K562 (cell line): ENCODE data around the gene CALR3. TPM values are rescaled to one million over a fixed set of nuclear protein-coding genes. Genes with fewer than 3 reads are reported as not detected.
A peak's percentile ranks its signal among the peaks of the same experiment; 100 is the strongest.
"Not testable (repeated sequence)": the region's sequence is repeated elsewhere in the genome, so short reads cannot be mapped to it uniquely, and the experiment has no call there.

Experiments used
- ATAC-seq: fragments of 200-7000 bp; cut with Tn5 transposase; 3 replicates; pipeline ENCODE4 v1.9.1; 2020; ENCODE audit warnings: moderate library complexity
- BruUV-seq: library from RNA; stranded (reverse); fragments of 400-500 nt; replicated peaks from 2 replicates; lab custom pipeline; 2021; lab: Mats Ljungman, UMichigan
- CTCF ChIA-PET: fragments of 300-600 bp; formaldehyde crosslinking; extraction: SDS; loops from one replicate; lab custom pipeline; 2021; ENCODE audit warnings: low intra/inter-chr PET ratio; lab: Yijun Ruan, JAX
- POLR2A ChIA-PET: fragments of 300-600, 350-650 bp; sonication (Branson Sonifier 250); formaldehyde crosslinking; extraction: SDS; loops from one replicate; lab custom pipeline; 2021; ENCODE audit warnings: antibody characterized with exemption, inconsistent platforms; lab: Yijun Ruan, JAX
- DNase-seq, 4 experiments: peaks; one replicate each; pipeline versions ENCODE4 v3.0.0 to v3.0.0-alpha.2; 2011 to 2018; ENCODE audit warnings: low spot score in 3 of 4, mixed read lengths in 3 of 4; ENCODE audit errors: extremely low read depth in 1 of 4
- FAIRE-seq: peaks from 2 replicates; lab custom pipeline; 2011; peaks lifted over from hg19 to GRCh38; lab: Jason Lieb, UNC
- H2AFZ ChIP-seq: 2 replicates; pipeline ENCODE4 v1.6.0; 2011; ENCODE audit warnings: low read depth, low read length, control low read depth, inconsistent platforms
- H3K27ac ChIP-seq: fragments of 200-600 bp; 3 replicates; pipeline ENCODE4 v1.8.0; 2011; ENCODE audit warnings: low read depth, mild to moderate bottlenecking, control low read depth, inconsistent platforms, low read length, moderate library complexity, mixed read lengths; ENCODE audit errors: extremely low read depth
- H3K27me3 ChIP-seq, 2 experiments: fragments of 300-600 bp in 1 of 2; 2 replicates in 1 of 2; 3 replicates in 1 of 2; pipeline versions ENCODE4 v1.6.0 to v1.8.0; 2011; ENCODE audit warnings: inconsistent platforms in 2 of 2, low read length in 2 of 2, mild to moderate bottlenecking in 1 of 2, mixed read lengths in 1 of 2, moderate library complexity in 1 of 2; ENCODE audit not compliant: control insufficient read depth in 2 of 2, insufficient read depth in 2 of 2
- H3K36me3 ChIP-seq: fragments of 300-600 bp; 3 replicates; pipeline ENCODE4 v1.8.0; 2011; ENCODE audit warnings: mild to moderate bottlenecking, low read length, inconsistent platforms; ENCODE audit not compliant: control insufficient read depth, insufficient read depth
- H3K4me1 ChIP-seq, 2 experiments: fragments of 200-600 bp in 1 of 2; replicated peaks in 1 of 2; 2 replicates in 1 of 2; 3 replicates in 1 of 2; pipeline versions ENCODE4 v1.5.1 to v1.8.0; 2011; ENCODE audit warnings: inconsistent platforms in 2 of 2, low read length in 2 of 2, mild to moderate bottlenecking in 1 of 2, mixed read lengths in 1 of 2, moderate library complexity in 1 of 2; ENCODE audit not compliant: control insufficient read depth in 2 of 2, insufficient read depth in 2 of 2
- H3K4me2 ChIP-seq: 2 replicates; pipeline ENCODE4 v1.6.1; 2011; ENCODE audit warnings: low read length, control low read depth, inconsistent platforms, mixed read lengths; ENCODE audit not compliant: insufficient read depth
- H3K4me3 ChIP-seq: fragments of 200-600 bp; sonication (generic), shearing (Covaris generic); 2 replicates; pipeline ENCODE4 v1.5.1; 2016; ENCODE audit warnings: control low read depth, inconsistent platforms
- H3K79me2 ChIP-seq: fragments of 200-600 bp; 3 replicates; pipeline ENCODE4 v1.8.0; 2011; ENCODE audit warnings: low read length, inconsistent platforms; ENCODE audit not compliant: control insufficient read depth, insufficient read depth
- H3K9ac ChIP-seq, 2 experiments: 2 replicates each; pipeline versions ENCODE4 v1.6.0 to v1.6.1; 2011; ENCODE audit warnings: low read depth in 2 of 2, low read length in 2 of 2, control low read depth in 1 of 2, inconsistent platforms in 1 of 2, mild to moderate bottlenecking in 1 of 2, mixed read lengths in 1 of 2; ENCODE audit not compliant: insufficient read depth in 1 of 2
- H3K9me1 ChIP-seq: one replicate; pipeline ENCODE4 v1.6.0; 2011; ENCODE audit warnings: inconsistent platforms, mild to moderate bottlenecking, low read length, moderate library complexity; ENCODE audit not compliant: control insufficient read depth, insufficient read depth
- H3K9me3 ChIP-seq: replicated peaks from 2 replicates; pipeline ENCODE4 v1.5.1; 2011; ENCODE audit warnings: low read depth, low read length, inconsistent platforms; ENCODE audit not compliant: control insufficient read depth, insufficient read depth
- H4K20me1 ChIP-seq: replicated peaks from 2 replicates; pipeline ENCODE4 v1.6.1; 2011; ENCODE audit warnings: low read length, inconsistent platforms, mixed read lengths; ENCODE audit not compliant: control insufficient read depth, insufficient read depth
- DPF2 ChIP-seq: fragments of 450-650 bp; IDR thresholded peaks from 2 replicates; pipeline ENCODE4 v1.6.1; 2016
- HDAC1 ChIP-seq, 2 experiments: fragments of 450-650 bp; IDR thresholded peaks; 2 replicates each; pipeline ENCODE4 v1.6.1; 2016 to 2017; ENCODE audit warnings: inconsistent platforms in 1 of 2, mild to moderate bottlenecking in 1 of 2, moderate library complexity in 1 of 2
- L3MBTL2 ChIP-seq: fragments of 450-650 bp; IDR thresholded peaks from 2 replicates; pipeline ENCODE4 v1.6.1; 2016; ENCODE audit warnings: mild to moderate bottlenecking, moderate library complexity
- SOX6 ChIP-seq: fragments of 450-650 bp; IDR thresholded peaks from 2 replicates; pipeline ENCODE4 v1.6.1; 2014; ENCODE audit warnings: mild to moderate bottlenecking
- SP1 ChIP-seq: sonication (generic); formaldehyde crosslinking; IDR thresholded peaks from 2 replicates; pipeline ENCODE4 v1.8.1; 2022; ENCODE audit warnings: mild to moderate bottlenecking, missing genetic modification reagents
- TSHZ1 ChIP-seq: fragments of 250-450 bp; sonication (Bioruptor Pico); IDR thresholded peaks from 2 replicates; pipeline ENCODE4 v1.4.0; 2020; ENCODE audit warnings: mild to moderate bottlenecking, moderate library complexity
- ZBTB7A ChIP-seq: IDR thresholded peaks from 2 replicates; pipeline ENCODE4 v1.6.1; 2011; ENCODE audit warnings: low read depth, mild to moderate bottlenecking, low read length, moderate library complexity, borderline replicate concordance; ENCODE audit not compliant: control insufficient read depth
- ZNF121 ChIP-seq: sonication (generic); formaldehyde crosslinking; conservative IDR thresholded peaks from 2 replicates; pipeline ENCODE4 v1.8.0; 2022; ENCODE audit warnings: missing genetic modification reagents
- ZSCAN32 ChIP-seq: fragments of 450-650 bp; formaldehyde crosslinking; IDR thresholded peaks from 2 replicates; pipeline ENCODE4 v1.4.0; 2020; ENCODE audit warnings: mild to moderate bottlenecking, moderate library complexity
- WGBS: fragments of 100-300 bp; shearing (Covaris generic); methylation state at CpG from one replicate; pipeline ENCODE4 v1.1.6; 2016; ENCODE audit warnings: low coverage, mixed read lengths; ENCODE audit not compliant: insufficient coverage; ENCODE audit errors: missing lambda C conversion rate; 5-methylcytosine and 5-hydroxymethylcytosine counted together
- in situ Hi-C: fragments of 300-500 bp; cut with MboI; formaldehyde crosslinking; loops from 4 replicates; pipeline ENCODE4 v1.15.0; 2018; ENCODE audit warnings: inconsistent platforms, mixed read lengths
- intact Hi-C: fragments of 100-400 bp; cut with micrococcal nuclease; formaldehyde crosslinking; loops from 2 replicates; pipeline ENCODE4 v1.14.2; 2022
- polyA plus RNA-seq, 8 experiments: library from polyadenylated mRNA; depleted of rRNA in 4 of 8; stranded (reverse) in 5 of 8; unstranded in 3 of 8; fragments of >200 nt; fragmentation: Nextera tagmentation in 2 of 8; fragmentation: Illumina TruSeq in 1 of 8; extraction: Ambion mirVana in 2 of 8; extraction: Trizol in 1 of 8; gene quantifications; 2 replicates each; pipeline versions ENCODE4 v1.2.1 to v1.2.3, GENCODE V29; 2011 to 2014; ENCODE audit warnings: inconsistent platforms in 1 of 8, missing spikeins in 1 of 8
- total RNA-seq, 7 experiments: library from RNA; depleted of rRNA in 6 of 7; stranded (reverse); fragments of >200 nt in 6 of 7; fragmentation: Illumina TruSeq in 2 of 7; extraction: Trizol in 2 of 7; gene quantifications; 2 replicates each; pipeline versions ENCODE4 v1.2.1 to v1.2.3, GENCODE V29; 2011 to 2021; ENCODE audit warnings: low replicate concordance in 1 of 7

CALR3 gene
- total and polyA plus RNA-seq, 9 of the 15 experiments (the other 6 are each of a cell fraction or from before 2014, with no cell fraction given), result 0.15 to 0.41 (median 0.22) TPM; not detected in 4

DNA sequence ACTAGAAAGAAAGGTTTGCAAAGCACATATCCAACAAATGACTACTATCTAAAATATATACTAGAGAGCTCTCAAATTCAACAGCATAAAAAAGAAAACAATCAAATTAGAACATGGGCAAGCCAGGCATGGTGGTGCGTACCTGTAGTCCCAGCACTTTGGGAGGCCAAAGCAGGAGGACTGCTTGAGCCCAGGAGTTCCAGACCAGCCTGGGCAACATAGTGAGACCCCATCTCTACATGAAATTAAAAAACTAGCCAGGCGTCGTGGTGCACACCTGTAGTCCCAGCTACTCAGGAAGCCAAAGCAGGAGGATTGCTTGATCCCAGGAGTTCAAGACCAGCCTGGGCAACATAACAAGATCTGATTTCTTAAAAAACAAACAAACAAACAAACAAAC is 47.1 kb downstream of the CALR3 start:
- H3K27me3 ChIP-seq, CTCF ChIA-PET, H3K9me3 ChIP-seq, H3K27ac ChIP-seq, H3K4me2 ChIP-seq, BruUV-seq, H3K9ac ChIP-seq, ATAC-seq, H3K36me3 ChIP-seq, DNase-seq, H3K9me1 ChIP-seq, H2AFZ ChIP-seq, FAIRE-seq, in situ Hi-C loops, H3K4me3 ChIP-seq: not testable (repeated sequence)
- Histone ChIP-seq H3K4me1 (peaks cover 15% of the 10 kb centered on the region in 2 experiments; a peak in 4 of 5 replicates), H3K79me2 (peaks cover 63% of the 10 kb centered on the region), H4K20me1 (peaks cover 16% of the 10 kb centered on the region; the same call in 1 of the 2 replicates)
- peak; percentile 85 for TF ChIP-seq ZNF121 (CRISPR knock-in tag)
- intact Hi-C loops, result loop anchor here (5.0 kb wide), 1 partner anchor 48 kb away; the partner anchor contains the start of genes C19orf44 and CALR3
- POLR2A ChIA-PET, result interaction anchor here (0.6 to 1.0 kb wide), 2 partner anchors 9 to 871 kb away, joined by 3 to 5 read pairs; no protein-coding TSS in a partner anchor
- 96% methylated on average over 3 of the region's 3 CpGs for WGBS

- Histone ChIP-seq H2AFZ (peak overlapping the region; percentile 47; the same call in 1 of the 2 replicates), H3K9me3 (no peaks in the 10 kb centered on the region), H3K4me2 (peak overlapping the region; percentile 40; the same call in 1 of the 2 replicates), H3K4me3 (no peak overlapping the region), H4K20me1 (peaks cover 30% of the 10 kb centered on the region; the same call in 1 of the 2 replicates), H3K9ac (peak overlapping the region; percentile 16 to 72; a peak in 2 of 4 replicates), H3K36me3 (peaks cover 8% of the 10 kb centered on the region; the same call in 2 of the 3 replicates), H3K27ac (peak overlapping the region; percentile 53; the same call in 1 of the 3 replicates), H3K4me1 (peaks cover 21 to 24% of the 10 kb centered on the region in 2 experiments; a peak in 4 of 5 replicates), H3K27me3 (no peaks in the 10 kb centered on the region), H3K9me1 (peaks cover 8% of the 10 kb centered on the region), H3K79me2 (peaks cover 68% of the 10 kb centered on the region)
- POLR2A ChIA-PET, result interaction anchor here (1.0 to 1.6 kb wide), 4 partner anchors 13 to 96 kb away, joined by 3 to 6 read pairs (median 4); no protein-coding TSS in a partner anchor
- ATAC-seq, result peak; percentile 98
- CTCF ChIA-PET, result no interaction called here
- no TSS peak for BruUV-seq
- DNase-seq, result peak; percentile 57 to 80 (median 67)
- WGBS, result 34% methylated on average over 9 of the region's 9 CpGs
- intact Hi-C loops (loop anchor here (5.0 kb wide), 1 partner anchor 50 kb away; the partner anchor contains the start of genes C19orf44 and CALR3), in situ Hi-C loops (no loop called here)
- FAIRE-seq, result peak; percentile 77
- TF ChIP-seq L3MBTL2 (peak; percentile 90), ZBTB7A (no peak), SP1 (CRISPR knock-in tag) (0 out of 2 replicates have a peak, but pooled peaks have one; percentile 34), HDAC1 (IDR thresholded peaks at IDR 0.05) (peak in 1 of 2 experiments; percentile 14; a peak in 1 of 4 replicates), TSHZ1 (no peak), DPF2 (peak; percentile 47; the same call in 1 of the 2 replicates), SOX6 (peak; percentile 42; the same call in 1 of the 2 replicates), ZSCAN32 (CRISPR knock-in tag) (no peak)
Measured at GRCh38 chr19:16446724-16447368, 49.1 kb downstream of the CALR3 start.
